ENCODE results near the gene ZC3H12A.
"Not testable (repeated sequence)": the region's sequence is repeated elsewhere in the genome, so short reads cannot be mapped to it uniquely, and the experiment has no call there.

ZC3H12A gene

DNA sequence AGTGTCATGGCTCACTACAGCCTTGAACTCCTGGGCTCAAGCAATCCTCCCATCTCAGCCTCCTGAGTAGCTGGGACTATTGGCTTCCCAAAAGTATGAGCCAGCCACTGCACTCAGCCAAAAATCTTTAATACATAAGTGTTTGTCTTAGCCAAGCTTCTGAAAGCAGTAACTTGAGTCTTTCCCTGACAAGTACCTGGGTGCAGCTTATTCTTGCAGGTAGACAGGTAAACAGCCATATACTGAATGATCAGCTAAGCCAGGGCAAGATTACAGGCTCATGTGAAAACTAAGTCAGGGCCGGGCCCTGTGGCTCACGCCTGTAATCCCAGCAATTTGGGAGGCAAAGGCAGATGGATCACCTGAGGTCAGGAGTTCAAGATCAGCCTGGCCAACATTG, 32.4 kb downstream of the ZC3H12A start:
- DNase-seq, result no peak

DNA sequence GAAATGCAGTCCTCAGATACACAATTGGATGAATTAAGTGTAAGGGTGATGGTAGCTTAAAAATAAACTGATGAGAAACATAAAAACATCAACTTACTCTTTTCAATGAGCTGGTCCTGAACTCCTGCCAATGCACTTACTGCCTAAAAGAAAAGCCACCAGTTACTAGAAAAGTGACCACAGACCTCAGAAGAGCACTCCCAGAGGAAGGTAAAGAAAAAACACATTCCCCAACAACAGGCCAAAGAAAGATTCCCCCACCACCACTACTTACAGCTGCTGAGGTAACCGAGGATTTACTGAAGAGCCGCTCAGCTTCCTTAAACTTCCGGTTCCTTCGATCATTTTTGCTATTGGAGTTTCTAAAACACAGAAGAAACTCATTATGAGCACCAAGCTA, 34.8 kb downstream of the ZC3H12A start:
- no peak for DNase-seq

DNA sequence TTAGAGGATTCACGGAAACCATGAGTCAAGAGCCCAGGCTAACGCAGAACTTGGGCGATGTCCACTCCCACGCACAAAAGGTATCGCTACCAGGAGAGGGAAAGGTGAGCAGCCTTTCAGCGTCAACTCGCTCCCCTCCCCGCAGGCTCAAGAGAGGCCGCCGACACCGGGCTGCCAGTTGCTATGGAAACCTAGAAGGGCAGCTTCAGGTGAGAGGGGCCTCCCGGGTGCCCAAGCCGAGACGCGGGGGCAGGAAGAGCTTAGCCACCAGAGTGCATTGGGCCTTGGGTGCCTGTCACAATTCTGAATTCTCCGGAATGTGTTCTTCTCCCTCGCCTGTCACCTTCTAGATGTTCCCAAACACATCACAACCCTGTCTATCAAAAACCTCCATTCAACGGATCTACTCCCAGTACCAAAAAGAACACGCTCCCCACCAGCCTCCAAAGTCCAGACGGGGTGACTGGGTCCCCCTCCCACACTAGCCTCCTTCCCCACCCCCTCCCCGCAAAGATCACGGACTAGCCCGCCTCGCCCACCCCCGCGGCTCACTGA, 39.5 kb downstream of the ZC3H12A start:
- DNase-seq, result peak; percentile 45

DNA sequence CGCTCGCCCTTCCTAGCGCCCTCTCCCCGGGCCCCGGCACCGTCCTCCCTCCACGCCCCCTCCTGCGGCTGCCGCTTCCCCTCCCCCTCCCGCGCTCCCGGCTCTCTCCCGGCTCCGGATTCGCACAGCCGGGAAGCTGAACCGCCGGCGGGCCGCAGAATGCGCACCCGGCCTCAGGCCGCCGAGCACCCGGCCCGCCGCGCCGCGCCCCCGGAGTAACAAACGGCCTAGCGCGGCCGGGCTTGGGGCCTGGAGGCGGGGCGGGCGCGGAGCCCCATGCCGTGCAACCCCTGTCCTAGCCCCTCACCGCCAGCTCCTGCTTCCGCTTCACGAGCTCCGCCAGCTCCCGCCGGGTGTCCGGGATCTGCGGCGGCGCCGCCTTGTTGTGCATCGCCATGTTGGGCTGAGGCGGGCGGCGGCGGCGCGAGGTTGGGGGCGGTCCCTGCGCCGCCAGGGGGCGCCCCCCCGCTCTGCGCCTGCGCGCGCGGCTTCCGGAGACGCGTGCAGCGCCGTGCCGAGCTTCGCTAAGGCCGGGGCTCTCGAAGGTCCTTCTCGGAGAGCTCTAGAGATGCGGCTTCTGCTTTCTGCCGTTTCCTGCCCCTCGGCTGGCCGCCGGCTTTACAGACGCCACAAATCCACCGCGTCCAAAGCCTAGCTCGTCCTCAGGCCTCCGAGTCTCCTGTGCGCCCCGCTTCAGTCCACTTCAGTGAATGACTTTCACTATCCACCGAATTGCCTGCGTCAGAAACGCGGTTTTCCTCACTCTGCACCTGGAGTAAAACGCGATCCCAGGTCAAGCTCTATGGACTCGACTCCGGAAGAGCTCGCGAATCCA, 40.2 kb downstream of the ZC3H12A start, which contains the start of gene MEAF6:
Gene MEAF6, minus strand, starts transcription at position 417 of the 835 bp plus-strand sequence. Its CDS starts 20 bp downstream, at position 397.
- peak; percentile 65 for DNase-seq

DNA sequence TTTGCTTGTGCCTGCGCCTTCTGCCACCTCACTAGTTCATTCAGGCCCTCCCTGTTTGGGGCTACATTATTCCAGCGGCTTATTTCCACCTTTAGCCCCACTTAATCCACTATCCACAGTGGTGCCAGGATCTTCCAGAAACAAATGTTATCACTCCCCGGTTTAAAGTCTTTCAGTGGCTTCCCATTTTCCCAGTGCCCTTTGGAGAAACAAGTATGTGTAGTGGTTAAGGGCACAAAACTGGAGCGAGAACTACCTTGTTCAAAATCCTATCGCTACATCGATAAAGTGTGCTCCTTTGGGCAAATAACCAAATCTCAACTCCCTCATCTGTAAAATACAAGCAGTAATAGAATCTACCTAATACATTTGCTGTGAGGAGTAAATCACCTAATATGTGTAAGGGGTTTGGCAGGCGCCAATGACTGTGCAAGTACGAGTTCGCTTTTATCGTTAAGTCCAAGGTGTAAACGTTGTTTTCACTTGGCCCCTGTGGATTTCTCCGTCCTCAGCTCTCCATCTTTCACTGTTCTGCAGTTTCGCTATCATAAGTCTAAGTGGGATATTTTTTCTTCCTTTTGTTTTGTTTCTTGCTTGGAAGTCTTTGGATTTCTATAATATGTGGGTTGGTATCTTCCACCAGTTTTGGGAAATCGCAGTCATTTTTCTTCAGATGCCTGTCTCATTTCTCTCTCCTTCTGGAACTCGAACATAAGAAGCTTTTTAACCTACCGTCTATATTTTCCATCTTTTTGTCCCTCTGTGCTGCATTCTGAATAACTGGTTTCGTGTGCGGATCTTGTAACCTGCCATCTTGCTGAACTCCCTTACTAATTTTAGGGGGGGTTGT, 41.0 kb downstream of the ZC3H12A start:
- no peak for DNase-seq

DNA sequence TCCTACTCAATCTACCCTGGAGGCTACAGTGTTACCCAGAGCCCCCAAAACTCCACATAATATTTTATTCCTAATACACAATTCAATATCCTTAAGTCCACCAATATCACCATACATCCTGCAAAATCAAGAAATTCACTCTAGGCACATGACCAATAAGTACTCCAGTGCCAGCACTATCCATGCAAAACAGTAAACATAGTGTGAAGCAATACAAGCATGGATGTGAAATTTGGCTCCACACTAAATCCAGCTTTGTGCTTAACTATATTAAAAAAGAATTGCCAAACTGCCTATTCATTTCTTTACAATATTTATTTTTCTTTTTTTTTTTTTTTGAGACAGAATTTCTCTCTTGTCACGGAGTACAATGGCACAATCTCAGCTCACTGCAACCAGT, 43.2 kb downstream of the ZC3H12A start:
- no peak for DNase-seq

DNA sequence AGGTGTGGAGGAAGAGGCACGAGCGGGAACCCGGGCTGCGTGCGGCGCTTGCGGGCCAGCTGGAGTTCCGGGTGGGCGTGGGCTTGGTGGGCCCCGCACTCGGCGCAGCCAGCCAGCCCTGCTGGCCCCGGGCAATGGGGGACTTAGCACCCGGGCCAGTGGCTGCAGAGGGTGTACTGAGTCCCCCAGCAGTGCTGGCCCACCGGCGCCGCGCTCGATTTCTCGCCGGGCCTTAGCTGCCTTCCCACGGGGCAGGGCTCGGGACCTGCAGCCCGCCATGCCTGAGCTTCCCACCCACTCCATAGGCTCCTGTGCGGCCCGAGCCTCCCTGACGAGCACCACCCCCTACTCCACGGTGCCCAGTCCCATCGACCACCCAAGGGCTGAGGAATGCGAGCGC, 43.9 kb downstream of the ZC3H12A start:
- not testable (repeated sequence) for DNase-seq

DNA sequence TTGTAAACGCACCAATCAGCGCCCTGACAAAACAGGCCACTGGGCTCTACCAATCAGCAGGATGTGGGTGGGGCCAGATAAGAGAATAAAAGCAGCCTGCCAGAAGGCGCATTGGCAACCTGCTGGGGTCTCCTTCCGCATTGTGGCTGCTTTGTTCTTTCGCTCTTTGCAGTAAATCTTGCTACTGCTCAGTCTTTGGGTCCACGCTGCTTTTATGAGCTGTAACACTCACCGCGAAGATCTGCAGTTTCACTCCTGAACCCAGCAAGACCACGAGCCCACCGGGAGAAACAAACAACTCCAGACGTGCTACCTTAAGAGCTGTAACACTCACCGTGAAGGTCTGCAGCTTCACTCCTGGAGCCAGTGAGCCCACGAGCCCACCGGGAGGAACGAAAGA, 44.5 kb downstream of the ZC3H12A start:
- not testable (repeated sequence) for DNase-seq

DNA sequence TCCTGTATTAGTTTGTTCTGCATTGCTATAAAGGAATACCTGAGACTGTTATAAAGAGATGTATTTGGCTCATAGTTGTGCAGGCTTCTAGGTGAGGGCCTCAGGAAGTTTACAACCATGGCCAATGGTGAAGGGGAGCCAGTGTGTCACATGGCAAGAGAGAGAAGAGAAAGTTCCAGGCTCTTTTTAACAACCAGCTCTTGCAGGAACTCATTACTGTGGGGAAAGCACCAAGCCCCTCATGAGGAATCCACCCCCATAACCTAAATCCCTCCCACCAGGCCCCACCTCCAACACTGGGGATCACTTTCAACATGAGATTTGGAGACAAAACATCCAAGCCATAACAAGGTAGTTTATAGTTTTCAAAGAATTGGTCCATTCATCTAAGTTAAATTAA, 45.2 kb downstream of the ZC3H12A start:
- DNase-seq, result no peak

DNA sequence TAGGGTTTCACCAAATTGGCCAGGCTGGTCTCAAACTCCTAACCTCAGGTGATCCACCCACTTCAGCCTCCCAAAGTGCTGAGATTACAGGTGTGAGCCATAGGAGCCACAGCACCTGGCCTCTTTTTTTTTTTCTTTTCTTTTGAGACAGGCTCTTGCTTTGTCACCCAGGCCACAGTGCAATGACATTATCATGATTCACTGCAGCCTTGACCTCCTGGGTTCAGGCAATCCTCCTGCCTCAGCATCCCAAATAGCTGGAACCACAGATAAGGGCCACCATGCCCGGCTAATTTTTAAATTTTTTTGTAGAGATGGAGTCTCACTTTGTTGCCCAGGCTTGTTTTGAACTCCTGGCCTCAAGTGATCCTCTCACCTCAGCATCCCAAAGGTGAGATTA, 55.5 kb downstream of the ZC3H12A start:
- DNase-seq, result not testable (repeated sequence)

DNA sequence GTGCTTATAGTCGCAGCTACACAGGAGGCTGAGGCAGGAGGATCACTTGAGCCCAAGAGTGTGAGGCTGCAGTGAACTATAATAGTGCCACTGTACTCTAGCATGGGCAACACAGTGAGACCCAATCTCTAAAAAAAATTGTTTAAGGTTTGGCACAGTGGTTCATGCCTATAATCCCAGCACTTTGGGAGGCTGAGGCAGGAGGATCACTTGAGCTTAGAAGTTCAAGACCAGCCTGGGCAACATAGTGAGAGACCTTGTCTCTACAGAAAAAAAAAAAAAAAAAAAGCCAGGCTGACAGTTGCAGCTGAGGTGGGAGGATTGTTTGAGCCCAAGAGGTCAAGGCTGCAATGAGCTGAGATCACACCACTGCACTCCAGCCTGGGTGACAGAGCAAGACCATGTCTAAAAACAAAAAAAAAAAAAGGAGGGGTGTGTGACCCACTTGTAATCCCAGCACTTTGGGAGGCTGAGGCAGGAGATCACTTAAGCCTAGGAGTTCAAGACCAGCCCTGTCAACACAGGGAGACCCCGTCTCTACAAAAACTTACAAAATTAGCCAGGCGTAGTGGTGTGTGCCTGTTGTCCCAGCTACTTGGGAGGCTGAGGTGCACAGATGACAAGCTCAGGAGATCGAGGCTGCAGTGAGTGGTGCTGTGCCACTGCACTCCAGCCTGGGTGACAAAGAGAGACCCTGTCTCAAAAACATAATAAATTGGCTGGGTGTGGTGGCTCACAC, 58.2 kb downstream of the ZC3H12A start:
- DNase-seq, result not testable (repeated sequence)

DNA sequence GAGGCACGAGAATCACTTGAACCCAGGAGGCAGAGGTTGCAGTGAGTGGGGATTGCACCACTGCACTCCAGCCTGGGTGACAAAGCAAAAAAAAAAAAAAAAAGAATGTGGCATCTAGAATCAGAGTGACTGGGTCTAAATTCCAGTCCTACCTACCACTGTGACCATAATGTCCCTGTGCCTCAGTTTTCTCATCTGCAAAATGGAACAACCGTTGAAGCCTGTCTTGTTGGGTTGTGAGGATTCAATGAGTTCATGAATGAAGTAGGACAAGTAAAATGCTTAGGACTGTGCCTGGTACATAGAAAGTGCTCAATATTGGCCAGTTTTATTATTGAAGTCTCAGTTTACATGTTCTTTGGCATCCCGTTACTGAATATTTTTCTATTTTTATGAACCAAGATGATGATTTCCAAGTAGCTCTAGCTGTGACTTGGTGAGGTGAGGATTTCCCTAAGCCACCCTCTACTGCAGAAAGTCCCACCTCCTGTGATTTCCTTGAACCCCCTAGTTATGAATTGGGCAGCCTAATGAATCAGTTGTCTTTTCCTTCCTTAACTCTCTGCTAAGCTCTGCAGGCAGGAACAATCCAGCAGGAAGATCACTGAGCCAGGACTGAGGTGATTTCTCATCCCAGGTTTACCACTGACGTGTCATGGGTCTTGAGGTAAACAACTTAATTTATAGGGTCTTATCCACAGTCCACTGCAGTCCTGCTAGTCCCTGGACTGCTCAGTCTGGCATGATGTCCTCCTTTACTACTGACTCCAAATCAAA, 59.1 kb downstream of the ZC3H12A start:
- no peak for DNase-seq

Measured in NK-92 treated with Interleukin-12 subunit alpha and Interleukin-12 subunit beta, amount 100 ng/mL, for 24 hours (cell line).